ENCODE measurements around the gene MCEE.
"Not testable (repeated sequence)": the region's sequence is repeated elsewhere in the genome, so short reads cannot be mapped to it uniquely, and the experiment has no call there.

MCEE gene

DNA sequence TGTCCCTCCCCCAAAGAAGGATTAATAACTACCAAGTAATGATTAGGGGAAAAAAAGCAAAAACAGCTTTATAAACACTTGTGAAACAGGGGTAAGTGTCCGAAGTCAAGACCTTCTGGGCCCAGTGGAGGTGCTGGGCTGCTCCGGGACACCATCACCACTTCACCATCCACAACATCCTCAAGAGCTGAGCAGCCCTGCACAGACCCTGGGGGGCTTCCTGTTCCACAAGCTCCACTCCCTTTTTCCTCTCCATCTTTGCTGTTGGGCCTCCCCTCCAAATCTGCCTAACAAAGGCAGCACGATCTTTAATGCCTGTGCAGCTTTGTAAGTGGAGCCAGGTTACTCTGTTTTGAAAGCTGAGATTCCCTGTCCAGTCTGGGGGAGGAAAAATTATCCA, 46.7 kb downstream of the MCEE start:
- not testable (repeated sequence) for H2BK120ac ChIP-seq (ENCODE audit: low read depth, low read length); H4K8ac ChIP-seq (ENCODE audit: low read depth, low read length); H3K18ac ChIP-seq (ENCODE audit: low read length); H2BK15ac ChIP-seq (ENCODE audit: low read length); H3K23ac ChIP-seq (ENCODE audit: low read depth, low read length, poor library complexity); DNase-seq (ENCODE audit: low spot score); H3K27ac ChIP-seq (replicated peaks; ENCODE audit: low read length); H2AFZ ChIP-seq (ENCODE audit: low read length); H3K27me3 ChIP-seq (ENCODE audit: control insufficient read depth in 3 of 3, insufficient read depth in 3 of 3, low read depth in 1 of 3, low read length in 3 of 3); H3K9me3 ChIP-seq (replicated peaks in 1 of 2; ENCODE audit: control insufficient read depth in 2 of 2, insufficient read depth in 1 of 2, low read depth in 1 of 2, low read length in 2 of 2); H4K91ac ChIP-seq (ENCODE audit: low read depth, low read length, poor library complexity); H3K9ac ChIP-seq (ENCODE audit: low read depth, low read length, poor library complexity); H2BK5ac ChIP-seq (ENCODE audit: low read length); H3K4me2 ChIP-seq (ENCODE audit: insufficient read depth, low read length, poor library complexity, severe bottlenecking); H2BK12ac ChIP-seq (ENCODE audit: low read length); H3K4ac ChIP-seq (ENCODE audit: low read length); H3K79me1 ChIP-seq (ENCODE audit: low read depth, low read length); H3K4me1 ChIP-seq (ENCODE audit: control insufficient read depth in 2 of 2, insufficient read depth in 1 of 2, low read depth in 1 of 2, low read length in 2 of 2); H2AK5ac ChIP-seq (ENCODE audit: low read depth, low read length); H3K36me3 ChIP-seq (replicated peaks in 1 of 2; ENCODE audit: control insufficient read depth in 2 of 2, insufficient read depth in 2 of 2, low read length in 2 of 2); H3K14ac ChIP-seq (ENCODE audit: low read length); H3K4me3 ChIP-seq (ENCODE audit: low read length in 2 of 2)
- no CpG with 5 or more reads among the region's 3 CpGs for WGBS, 2 donors (ENCODE audit: extremely low coverage in 2 of 2, insufficient read length in 2 of 2, insufficient replicate concordance in 1 of 2)

DNA sequence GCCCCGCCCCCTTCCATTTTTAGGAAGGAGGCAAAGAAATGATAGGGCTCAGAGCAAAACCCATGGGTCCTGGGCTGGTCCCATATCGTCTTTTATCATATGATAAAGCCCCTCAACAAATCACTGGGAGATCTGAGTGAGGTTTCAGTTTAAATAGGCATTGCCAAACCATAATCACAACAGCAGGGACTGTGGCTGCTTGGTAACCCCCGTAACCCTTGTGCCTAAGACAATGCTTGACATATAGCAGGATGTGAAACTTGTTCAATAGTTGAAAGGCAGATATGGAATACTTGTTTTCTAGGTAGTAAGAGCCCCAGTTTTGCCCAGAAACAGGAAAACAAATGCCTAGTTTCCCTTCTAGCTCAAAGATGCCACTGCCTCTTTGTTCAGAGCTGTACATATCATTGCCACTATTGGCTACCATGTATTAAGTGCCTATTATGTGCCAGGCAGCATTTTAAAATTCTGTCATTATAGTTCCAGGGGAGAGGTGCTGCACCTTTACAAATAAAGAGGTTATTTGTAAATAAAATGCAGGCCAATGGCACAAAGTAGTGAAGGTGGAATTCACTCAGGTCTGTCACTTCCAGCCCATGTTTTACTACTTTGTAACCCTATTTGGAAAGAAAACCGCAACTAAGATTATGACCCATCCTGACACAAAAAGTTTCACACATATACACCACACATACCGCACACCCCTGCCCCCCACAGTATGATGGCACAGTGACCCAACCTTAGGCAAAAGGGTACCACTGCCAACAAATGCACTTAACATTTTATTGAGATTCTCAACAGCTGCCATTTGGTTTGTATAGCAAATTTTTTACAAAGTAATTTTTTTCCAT, 47.4 kb downstream of the MCEE start:
- Histone ChIP-seq H3K4me1 (ENCODE audit: control insufficient read depth in 2 of 2, insufficient read depth in 1 of 2, low read depth in 1 of 2, low read length in 2 of 2) (no peaks in the 10 kb centered on the region), H3K4me3 (ENCODE audit: low read length in 2 of 2) (no peak overlapping the region), H3K9me3 (replicated peaks in 1 of 2; ENCODE audit: control insufficient read depth in 2 of 2, insufficient read depth in 1 of 2, low read depth in 1 of 2, low read length in 2 of 2) (no peaks in the 10 kb centered on the region), H4K8ac (ENCODE audit: low read depth, low read length) (no peak overlapping the region), H4K91ac (ENCODE audit: low read depth, low read length, poor library complexity) (no peak overlapping the region), H2BK12ac (ENCODE audit: low read length) (no peak overlapping the region), H2BK120ac (ENCODE audit: low read depth, low read length) (no peak overlapping the region), H2AFZ (ENCODE audit: low read length) (no peak overlapping the region), H3K18ac (ENCODE audit: low read length) (no peak overlapping the region), H3K79me1 (ENCODE audit: low read depth, low read length) (no peaks in the 10 kb centered on the region), H2BK5ac (ENCODE audit: low read length) (no peak overlapping the region), H3K27me3 (ENCODE audit: control insufficient read depth in 3 of 3, insufficient read depth in 3 of 3, low read depth in 1 of 3, low read length in 3 of 3) (no peaks in the 10 kb centered on the region), H3K27ac (replicated peaks; ENCODE audit: low read length) (no peak overlapping the region), H3K4ac (ENCODE audit: low read length) (no peak overlapping the region), H2AK5ac (ENCODE audit: low read depth, low read length) (no peak overlapping the region), H3K4me2 (ENCODE audit: insufficient read depth, low read length, poor library complexity, severe bottlenecking) (no peak overlapping the region), H2BK15ac (ENCODE audit: low read length) (no peak overlapping the region), H3K23ac (ENCODE audit: low read depth, low read length, poor library complexity) (no peak overlapping the region), H3K14ac (ENCODE audit: low read length) (no peak overlapping the region), H3K36me3 (replicated peaks in 1 of 2; ENCODE audit: control insufficient read depth in 2 of 2, insufficient read depth in 2 of 2, low read length in 2 of 2) (peaks cover 6 to 14% of the 10 kb centered on the region in 2 donors), H3K9ac (ENCODE audit: low read depth, low read length, poor library complexity) (no peak overlapping the region)
- no CpG with 5 or more reads among the region's 5 CpGs for WGBS, 2 donors (ENCODE audit: extremely low coverage in 2 of 2, insufficient read length in 2 of 2, insufficient replicate concordance in 1 of 2)
- no peak for DNase-seq (ENCODE audit: low spot score)

DNA sequence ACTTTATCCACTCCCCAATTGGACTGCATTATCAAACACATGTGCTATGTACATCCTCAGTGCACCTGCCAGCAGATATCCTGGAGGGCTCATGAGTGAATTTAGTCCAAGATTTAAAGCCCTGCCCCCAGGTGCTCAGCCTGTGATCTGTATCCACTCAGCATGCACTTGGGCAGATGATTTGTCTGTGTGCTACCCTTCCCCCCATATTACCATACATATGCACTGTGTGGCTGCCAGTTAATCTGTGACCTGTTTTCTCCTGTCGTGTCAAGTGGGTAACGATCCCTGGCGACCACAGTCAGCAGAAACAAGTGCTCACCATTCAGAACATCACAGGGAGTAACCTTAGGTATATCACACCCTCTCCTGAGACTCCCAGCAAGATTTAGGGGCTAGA, 51.4 kb downstream of the MCEE start:
- H3K14ac ChIP-seq (ENCODE audit: low read length) = no peak overlapping the region
- H3K23ac ChIP-seq (ENCODE audit: low read depth, low read length, poor library complexity) = no peak overlapping the region
- no peak for DNase-seq (ENCODE audit: low spot score)
- no peak overlapping the region for H2BK12ac ChIP-seq (ENCODE audit: low read length)
- no peak overlapping the region for H2BK15ac ChIP-seq (ENCODE audit: low read length)
- no peaks in the 10 kb centered on the region for H3K4me1 ChIP-seq (ENCODE audit: control insufficient read depth in 2 of 2, insufficient read depth in 1 of 2, low read depth in 1 of 2, low read length in 2 of 2)
- H3K18ac ChIP-seq (ENCODE audit: low read length) = no peak overlapping the region
- no peak overlapping the region for H3K27ac ChIP-seq (replicated peaks; ENCODE audit: low read length)
- H3K9me3 ChIP-seq (replicated peaks in 1 of 2; ENCODE audit: control insufficient read depth in 2 of 2, insufficient read depth in 1 of 2, low read depth in 1 of 2, low read length in 2 of 2) = no peaks in the 10 kb centered on the region
- H3K9ac ChIP-seq (ENCODE audit: low read depth, low read length, poor library complexity) = no peak overlapping the region
- no peak overlapping the region for H4K91ac ChIP-seq (ENCODE audit: low read depth, low read length, poor library complexity)
- H3K4me2 ChIP-seq (ENCODE audit: insufficient read depth, low read length, poor library complexity, severe bottlenecking) = no peak overlapping the region
- peaks cover 15 to 52% of the 10 kb centered on the region in 2 donors for H3K36me3 ChIP-seq (replicated peaks in 1 of 2; ENCODE audit: control insufficient read depth in 2 of 2, insufficient read depth in 2 of 2, low read length in 2 of 2)
- H3K79me1 ChIP-seq (ENCODE audit: low read depth, low read length) = no peaks in the 10 kb centered on the region
- H2AK5ac ChIP-seq (ENCODE audit: low read depth, low read length) = no peak overlapping the region
- no peak overlapping the region for H2AFZ ChIP-seq (ENCODE audit: low read length)
- H4K8ac ChIP-seq (ENCODE audit: low read depth, low read length) = no peak overlapping the region
- no peak overlapping the region for H2BK120ac ChIP-seq (ENCODE audit: low read depth, low read length)
- H2BK5ac ChIP-seq (ENCODE audit: low read length) = no peak overlapping the region
- no CpG with 5 or more reads among the region's 3 CpGs for WGBS, 2 donors (ENCODE audit: extremely low coverage in 2 of 2, insufficient read length in 2 of 2, insufficient replicate concordance in 1 of 2)
- no peak overlapping the region for H3K4ac ChIP-seq (ENCODE audit: low read length)
- no peak overlapping the region for H3K4me3 ChIP-seq (ENCODE audit: low read length in 2 of 2)
- H3K27me3 ChIP-seq (ENCODE audit: control insufficient read depth in 3 of 3, insufficient read depth in 3 of 3, low read depth in 1 of 3, low read length in 3 of 3) = no peaks in the 10 kb centered on the region

DNA sequence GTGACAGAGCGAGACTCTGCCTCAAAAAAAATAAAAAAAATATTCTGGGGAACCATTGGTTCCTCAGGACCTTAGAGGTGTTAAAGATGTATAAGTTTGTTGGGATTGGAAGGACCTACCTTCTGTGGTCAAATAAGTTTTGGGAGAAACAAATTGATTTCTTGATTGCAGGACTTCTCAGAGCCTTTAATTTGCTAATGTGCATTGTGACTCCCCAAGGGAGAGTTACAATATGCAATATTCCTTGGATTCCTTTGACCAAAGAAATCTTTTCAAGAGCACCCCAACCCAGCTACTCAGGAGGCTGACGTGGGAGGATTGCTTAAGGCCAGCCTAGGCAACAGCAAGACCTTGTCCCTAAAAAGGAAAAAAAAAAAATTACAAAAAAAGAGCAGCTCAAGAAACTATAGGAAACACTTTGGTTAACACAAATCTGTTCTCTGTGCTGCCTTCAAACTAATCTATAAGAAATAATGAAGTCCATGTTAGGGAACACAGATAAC, 55.1 kb downstream of the MCEE start:
- H3K36me3 ChIP-seq (replicated peaks in 1 of 2; ENCODE audit: control insufficient read depth in 2 of 2, insufficient read depth in 2 of 2, low read length in 2 of 2) = peaks cover 26 to 76% of the 10 kb centered on the region in 2 donors
- H3K4me2 ChIP-seq (ENCODE audit: insufficient read depth, low read length, poor library complexity, severe bottlenecking) = no peak overlapping the region
- H3K4ac ChIP-seq (ENCODE audit: low read length) = no peak overlapping the region
- H3K9me3 ChIP-seq (replicated peaks in 1 of 2; ENCODE audit: control insufficient read depth in 2 of 2, insufficient read depth in 1 of 2, low read depth in 1 of 2, low read length in 2 of 2) = no peaks in the 10 kb centered on the region
- no peak overlapping the region for H3K27ac ChIP-seq (replicated peaks; ENCODE audit: low read length)
- WGBS, 2 donors (ENCODE audit: extremely low coverage in 2 of 2, insufficient read length in 2 of 2, insufficient replicate concordance in 1 of 2) = no CpG with 5 or more reads among the region's 2 CpGs
- no peak overlapping the region for H3K18ac ChIP-seq (ENCODE audit: low read length)
- no peak overlapping the region for H2BK15ac ChIP-seq (ENCODE audit: low read length)
- H3K4me3 ChIP-seq (ENCODE audit: low read length in 2 of 2) = no peak overlapping the region
- H2BK5ac ChIP-seq (ENCODE audit: low read length) = no peak overlapping the region
- H2AFZ ChIP-seq (ENCODE audit: low read length) = no peak overlapping the region
- no peak overlapping the region for H4K8ac ChIP-seq (ENCODE audit: low read depth, low read length)
- no peaks in the 10 kb centered on the region for H3K27me3 ChIP-seq (ENCODE audit: control insufficient read depth in 3 of 3, insufficient read depth in 3 of 3, low read depth in 1 of 3, low read length in 3 of 3)
- no peak overlapping the region for H3K23ac ChIP-seq (ENCODE audit: low read depth, low read length, poor library complexity)
- no peak for DNase-seq (ENCODE audit: low spot score)
- no peak overlapping the region for H3K9ac ChIP-seq (ENCODE audit: low read depth, low read length, poor library complexity)
- H3K4me1 ChIP-seq (ENCODE audit: control insufficient read depth in 2 of 2, insufficient read depth in 1 of 2, low read depth in 1 of 2, low read length in 2 of 2) = no peaks in the 10 kb centered on the region
- H3K79me1 ChIP-seq (ENCODE audit: low read depth, low read length) = peaks cover 5% of the 10 kb centered on the region
- no peak overlapping the region for H2AK5ac ChIP-seq (ENCODE audit: low read depth, low read length)
- H2BK120ac ChIP-seq (ENCODE audit: low read depth, low read length) = no peak overlapping the region
- no peak overlapping the region for H2BK12ac ChIP-seq (ENCODE audit: low read length)
- no peak overlapping the region for H4K91ac ChIP-seq (ENCODE audit: low read depth, low read length, poor library complexity)
- H3K14ac ChIP-seq (ENCODE audit: low read length) = no peak overlapping the region
